NCI-H748 treated with DMSO at 0.1 percent for 48 hours (cell line): ENCODE measurements around the gene LY86.

ENCODE experiments used
- DNase-seq: peaks from one replicate; lab custom pipeline; 2025; lab: John Stamatoyannopoulos, UW

Gene LY86

DNA sequence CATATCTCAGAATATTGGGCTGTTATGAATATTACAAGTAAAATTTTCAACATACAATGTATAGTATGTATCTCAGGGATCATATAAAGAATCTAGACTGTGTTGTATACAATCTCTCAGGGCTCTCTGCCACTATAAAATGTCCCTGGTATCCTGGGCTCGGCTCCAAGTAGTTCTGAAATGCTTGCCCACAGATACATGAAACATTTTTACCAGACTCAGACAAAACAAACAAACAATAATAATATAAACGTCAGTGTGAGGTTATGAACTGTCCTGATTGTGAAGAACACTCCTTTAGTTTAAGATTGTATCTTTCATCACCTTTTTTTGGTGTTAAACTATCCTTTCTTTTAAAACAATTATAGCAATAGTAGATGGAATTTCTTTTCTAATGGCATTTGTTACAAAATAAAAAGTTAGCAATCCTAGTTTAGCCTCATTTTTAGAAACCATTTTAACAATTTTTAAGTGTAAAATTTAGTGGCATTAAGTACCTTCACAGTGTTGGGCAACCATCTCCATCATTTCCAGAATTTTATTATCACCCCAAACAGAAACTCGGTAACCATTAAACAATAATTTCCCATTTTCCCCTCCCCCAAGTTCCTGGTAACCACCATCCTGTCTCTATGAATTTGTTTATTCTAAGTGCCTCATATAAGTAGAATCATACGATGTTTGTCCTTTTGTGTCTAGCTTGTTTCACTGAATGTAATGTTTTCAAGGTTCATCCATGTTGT, 17.4 kb upstream of the LY86 start:
- no peak for DNase-seq

DNA sequence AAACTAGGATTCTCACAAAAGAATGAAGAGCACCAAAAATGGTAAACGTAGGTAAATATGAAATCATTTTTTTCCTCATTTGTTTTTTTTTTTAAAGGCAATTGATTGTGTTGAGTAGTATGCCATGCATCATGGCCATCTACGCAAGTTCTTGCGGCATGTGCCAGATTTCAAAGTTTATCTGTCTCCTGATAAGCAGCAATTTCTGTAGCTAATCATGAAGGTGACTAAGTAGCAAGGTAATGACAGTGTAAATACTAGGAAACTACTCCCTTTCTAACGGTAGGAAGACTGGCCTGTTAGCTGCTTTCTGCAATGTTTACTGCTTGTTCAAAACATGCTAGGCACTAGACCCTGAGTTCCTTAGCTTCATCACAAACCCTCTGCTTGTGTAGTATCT, 13.4 kb upstream of the LY86 start:
- DNase-seq: no peak

DNA sequence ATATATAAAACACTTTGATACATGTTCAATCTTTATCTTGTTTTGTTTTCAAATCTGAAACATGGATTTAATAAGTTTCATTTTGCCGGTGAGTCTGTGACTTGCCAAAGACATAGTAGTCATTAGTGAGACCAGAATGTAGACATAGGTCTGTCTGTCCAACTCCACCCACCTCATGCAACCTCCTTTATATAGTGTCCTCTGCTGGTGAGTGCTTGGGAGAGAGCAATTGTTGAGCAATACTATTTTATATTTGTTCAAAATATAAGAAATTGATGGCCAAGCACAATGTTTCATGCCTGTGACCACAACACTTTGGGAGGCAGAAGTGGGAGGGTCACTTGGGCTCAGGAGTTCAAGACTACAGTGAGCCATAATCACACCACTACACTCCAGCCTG, 10.8 kb upstream of the LY86 start:
- DNase-seq: no peak

DNA sequence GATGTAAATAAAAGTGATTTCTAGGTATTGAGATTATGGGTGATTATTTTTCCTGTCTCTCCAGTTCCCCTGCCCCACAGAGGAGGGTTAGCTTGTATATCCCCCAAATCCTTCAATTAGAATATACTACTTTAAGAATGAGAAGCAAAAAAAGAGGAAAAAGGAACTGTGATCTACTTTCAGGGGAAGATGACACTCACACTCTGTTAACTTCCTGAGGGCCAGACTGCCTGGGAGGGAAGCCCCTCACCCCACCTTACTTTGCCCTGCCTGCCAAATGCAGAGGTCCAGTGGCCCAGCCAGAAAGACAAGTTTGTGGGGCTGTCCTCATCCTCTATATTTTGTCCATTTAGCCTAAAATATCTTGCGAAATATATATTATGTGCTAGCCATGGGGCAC, 9.2 kb upstream of the LY86 start:
- no peak for DNase-seq

DNA sequence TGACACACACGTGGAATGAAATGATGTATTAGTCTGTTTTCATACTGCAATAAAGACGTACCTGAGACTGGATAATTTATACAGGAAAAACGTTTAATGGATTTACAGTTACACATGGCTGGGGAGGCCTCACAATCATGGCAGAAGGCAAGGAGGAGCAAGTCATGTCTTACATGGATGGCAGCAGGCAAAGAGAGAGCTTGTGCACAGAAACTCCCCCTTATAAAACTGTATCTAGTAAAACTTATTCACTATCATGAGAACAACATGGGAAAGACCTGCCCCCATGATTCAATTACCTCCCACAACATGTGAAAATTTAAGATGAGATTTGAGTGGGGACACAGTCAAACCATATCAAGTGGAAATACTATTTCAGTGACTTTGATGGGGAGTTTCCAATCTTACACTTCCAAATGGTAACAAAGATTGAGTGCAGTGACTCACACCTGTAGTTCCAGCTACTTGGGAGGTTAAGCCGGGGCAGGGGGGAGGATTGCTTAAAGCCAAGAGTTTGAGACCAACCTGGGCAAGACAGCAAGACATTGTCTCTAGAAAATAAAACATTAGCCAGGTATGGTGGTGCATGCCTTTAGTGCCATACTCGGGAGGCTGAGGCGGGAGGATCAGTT, 8.2 kb upstream of the LY86 start:
- DNase-seq: no peak

DNA sequence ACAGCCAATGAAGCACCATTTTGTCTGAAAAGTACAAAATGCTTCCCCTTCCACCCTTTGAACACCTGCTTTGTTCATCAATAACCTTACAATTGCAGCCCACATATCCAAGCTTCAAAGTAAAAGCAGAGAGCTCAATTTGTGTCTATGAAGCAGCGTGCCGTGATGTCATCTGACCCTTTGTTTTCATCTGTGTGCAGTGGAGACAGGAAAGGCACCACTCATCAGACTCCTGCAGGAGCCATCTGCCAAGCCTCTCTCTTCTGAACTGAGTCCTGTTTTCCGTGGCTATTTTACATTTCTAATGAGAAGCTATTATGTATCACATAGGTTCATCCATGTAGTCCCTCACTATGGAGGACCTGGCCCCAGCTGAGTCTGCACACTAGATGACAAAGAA, 7.5 kb upstream of the LY86 start:
- no peak for DNase-seq

DNA sequence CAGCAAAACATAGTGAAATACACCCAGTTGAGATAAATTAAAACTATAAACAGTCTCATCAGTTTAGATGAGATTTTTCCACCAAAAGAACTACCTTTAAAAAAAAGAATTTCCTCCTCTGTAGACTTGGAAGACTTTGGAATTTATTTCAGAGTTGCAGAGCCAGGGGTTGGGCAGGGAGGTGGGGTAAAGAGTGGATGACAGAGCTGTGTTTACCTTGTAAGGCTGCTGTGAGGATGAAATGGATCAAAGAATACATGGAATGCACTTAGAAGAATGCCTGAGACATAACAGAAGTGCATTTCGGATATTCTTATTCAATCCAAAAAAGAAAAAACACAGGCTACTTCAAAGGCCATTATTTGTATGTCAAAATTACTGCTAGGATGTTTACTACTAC, 6.4 kb upstream of the LY86 start:
- DNase-seq: no peak

DNA sequence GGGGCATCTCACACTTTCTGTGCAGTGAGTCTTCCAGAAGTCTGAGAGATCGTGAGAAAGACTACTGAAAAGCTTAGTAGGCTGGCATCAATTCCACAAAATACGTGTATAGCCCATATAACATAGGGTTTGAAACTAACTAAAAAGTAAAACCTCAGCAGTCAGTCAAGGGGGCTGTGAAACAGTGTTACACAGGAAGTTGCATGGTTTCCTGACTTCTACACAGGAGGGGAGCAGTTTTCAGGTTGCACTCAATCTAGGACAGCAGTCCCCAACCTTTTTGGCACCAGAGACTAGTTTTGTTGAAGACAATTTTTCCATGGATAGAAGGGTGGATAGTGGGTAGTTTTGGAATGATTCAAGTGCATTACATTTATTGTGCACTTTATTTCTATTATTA, 4.7 kb upstream of the LY86 start:
- no peak for DNase-seq

DNA sequence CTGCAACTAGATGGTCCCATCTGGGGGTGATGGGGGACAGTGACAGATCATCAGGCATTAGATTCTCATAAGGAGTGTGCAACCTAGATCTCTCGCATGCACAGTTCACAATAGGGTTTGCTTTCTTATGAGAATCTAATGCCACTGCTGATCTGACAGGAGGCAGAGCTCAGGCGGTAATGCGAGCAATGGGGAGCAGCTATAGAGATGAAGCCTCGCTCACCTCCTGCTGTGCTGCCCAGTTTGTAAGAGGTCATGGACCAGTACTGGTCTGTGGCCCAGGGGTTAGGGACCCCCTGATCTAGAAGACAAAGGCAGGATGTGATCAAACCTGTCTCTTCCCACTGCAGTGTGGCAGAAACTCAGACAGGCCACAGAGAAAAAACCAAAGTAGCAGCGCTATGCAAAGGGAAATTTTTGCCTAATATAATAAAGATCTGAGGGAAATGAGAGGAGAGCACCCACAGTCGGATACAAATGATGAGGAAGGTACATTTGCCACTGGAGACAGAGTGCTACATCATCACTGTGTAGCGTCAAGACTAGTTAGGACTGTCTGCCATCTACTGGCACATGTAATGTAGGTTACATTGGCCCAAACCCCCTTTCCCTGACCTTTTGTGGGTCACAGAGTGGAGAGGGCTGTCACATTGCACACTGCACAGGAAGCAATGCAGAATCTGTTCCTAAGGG, 4.1 kb upstream of the LY86 start:
- DNase-seq: no peak

DNA sequence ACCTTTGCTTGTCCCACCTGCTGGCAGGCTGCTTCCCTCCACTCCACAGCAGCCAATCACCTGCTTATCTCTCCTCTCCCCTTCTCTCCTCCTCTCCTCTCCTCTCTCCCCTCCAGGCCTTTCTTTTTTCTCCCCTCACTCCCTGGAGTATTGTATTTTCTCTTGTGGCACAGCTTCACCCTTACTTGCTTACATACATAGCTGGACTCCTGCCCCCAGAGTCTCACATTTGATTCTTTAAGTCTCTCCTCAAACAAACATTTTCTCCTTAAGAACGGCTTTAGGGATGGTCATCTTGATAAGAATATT, 3.6 kb upstream of the LY86 start:
- no peak for DNase-seq

DNA sequence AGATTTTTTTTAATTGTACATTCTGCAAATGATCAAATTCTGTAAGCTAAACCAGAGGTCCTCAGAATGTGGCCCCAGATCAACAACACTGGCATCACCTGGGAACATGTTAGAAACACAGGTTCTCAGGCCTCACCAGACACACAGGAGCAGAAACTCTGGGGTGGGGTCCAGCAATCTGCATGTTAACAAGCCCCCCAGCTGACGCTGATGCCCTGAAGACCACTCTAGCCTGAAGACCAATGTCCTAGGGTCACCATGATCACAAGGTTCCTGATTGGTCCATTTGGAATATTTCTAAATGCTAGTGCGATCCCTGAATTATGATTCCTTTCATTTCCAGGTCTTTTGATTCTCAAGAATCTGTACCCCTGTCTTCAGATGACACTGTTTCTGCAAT, 2.4 kb upstream of the LY86 start:
- no peak for DNase-seq

DNA sequence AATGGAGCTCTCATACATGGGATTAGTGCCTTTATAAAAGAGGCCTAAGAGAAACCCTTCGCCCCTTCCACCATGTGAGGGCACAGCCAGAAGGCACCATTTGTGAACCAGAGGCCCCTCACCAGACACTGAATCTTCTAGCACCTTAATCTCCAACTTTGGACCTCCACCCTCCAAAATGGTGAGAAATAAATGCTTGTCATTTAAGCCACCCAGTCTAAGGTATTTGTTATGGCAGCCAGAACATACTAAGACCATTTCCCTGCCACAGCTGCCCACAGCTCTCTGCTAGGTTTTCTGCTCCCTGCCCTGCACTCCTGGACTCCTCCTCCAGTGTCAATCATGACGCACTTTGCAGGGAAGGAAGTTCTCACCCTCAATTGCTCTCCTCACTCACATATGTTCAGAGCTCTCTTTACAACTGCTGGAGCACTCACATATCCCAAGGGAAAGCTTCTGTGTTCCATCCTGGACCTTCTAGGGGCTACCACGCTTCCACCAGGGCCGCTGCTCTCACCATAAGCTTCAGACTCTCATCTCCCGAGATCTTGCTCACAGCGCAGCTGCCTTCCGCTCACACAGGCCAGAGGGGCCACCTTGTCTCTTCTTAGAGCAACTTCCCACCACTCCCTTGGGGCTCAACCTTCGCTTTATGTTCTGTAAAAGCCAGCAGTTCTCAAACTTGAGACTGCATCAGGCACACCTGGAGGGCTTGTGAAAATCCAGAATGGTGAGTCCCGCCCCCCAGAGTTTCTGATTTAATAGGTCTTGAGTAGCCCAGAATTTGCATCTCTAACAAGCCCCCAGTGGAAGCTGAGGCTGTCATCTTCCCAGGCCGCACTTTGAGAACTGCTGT, 1.6 kb upstream of the LY86 start:
- DNase-seq: no peak

DNA sequence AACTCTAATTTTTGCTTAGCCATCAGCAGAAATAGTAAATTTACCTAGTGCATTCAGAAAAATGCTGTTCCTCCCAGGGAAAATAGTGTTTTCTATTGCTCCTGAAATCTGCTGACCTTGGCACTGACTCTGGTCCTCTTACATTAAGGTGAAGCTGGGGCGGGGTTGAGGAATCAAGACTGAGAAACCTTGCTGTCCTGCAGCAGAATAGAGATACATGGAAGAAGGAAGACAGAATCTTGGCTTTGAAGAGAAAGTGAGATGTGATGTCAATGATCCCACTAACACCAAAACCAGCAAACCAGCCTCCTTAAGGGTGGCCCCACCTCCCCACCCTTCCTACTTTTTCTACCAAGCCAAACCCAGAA, 840 bp upstream of the LY86 start:
- DNase-seq: no peak

DNA sequence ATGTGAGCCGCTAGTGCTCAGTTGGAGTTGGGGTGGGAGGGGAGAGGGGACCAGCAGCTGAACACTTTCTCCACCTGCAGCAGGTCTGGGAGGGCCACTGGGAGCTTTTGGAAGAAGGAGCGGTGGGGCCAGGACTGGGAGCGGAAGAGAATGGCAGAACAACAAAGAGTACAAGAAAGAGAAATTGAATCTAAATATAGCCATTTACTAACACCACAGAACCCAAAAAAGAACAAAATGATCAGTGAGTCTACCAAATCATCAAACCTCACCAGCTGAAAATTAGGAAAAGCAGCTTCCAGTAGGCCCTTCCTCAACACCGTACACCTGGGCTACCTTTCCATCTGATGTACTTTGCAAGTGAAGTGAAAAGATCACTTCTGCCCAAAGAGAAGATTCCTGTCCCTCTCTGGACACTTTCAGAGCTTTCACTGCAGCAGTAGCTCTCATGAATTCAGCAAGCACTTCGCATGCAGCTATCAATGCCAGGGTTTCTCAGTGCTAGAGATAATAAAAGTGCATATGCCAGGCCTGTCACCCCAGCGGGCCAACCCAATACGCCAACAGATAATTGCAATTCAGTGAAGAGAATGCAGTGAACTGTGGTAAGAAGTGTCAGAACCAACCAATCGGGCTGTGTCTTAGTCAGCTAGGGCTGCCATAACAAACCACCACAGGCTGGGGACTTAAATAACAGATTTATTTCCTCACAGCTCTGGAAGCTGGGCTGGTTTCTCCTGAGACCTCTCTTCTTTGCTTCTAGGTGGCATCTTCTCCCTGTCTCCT, 597 bp downstream of the LY86 start:
- no peak for DNase-seq

DNA sequence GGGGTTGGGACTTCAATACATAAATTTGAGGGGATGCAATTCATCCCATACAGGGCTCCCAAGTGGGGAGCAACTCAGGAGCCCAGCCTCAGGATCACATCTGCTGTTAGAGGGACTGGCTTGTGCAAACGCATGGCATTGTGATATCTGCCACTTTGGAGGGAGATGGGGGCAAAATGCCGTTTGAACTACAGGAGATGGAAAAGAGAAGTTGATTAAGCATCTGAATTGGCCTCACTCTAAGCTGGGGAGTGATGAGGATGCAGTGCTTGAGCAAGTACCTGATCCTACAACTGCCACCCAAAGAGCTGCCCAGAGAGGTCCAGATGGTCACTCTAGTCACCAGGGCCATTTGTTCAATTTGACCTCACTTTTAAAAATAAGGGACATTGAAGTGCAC, 2.0 kb downstream of the LY86 start:
- no peak for DNase-seq

DNA sequence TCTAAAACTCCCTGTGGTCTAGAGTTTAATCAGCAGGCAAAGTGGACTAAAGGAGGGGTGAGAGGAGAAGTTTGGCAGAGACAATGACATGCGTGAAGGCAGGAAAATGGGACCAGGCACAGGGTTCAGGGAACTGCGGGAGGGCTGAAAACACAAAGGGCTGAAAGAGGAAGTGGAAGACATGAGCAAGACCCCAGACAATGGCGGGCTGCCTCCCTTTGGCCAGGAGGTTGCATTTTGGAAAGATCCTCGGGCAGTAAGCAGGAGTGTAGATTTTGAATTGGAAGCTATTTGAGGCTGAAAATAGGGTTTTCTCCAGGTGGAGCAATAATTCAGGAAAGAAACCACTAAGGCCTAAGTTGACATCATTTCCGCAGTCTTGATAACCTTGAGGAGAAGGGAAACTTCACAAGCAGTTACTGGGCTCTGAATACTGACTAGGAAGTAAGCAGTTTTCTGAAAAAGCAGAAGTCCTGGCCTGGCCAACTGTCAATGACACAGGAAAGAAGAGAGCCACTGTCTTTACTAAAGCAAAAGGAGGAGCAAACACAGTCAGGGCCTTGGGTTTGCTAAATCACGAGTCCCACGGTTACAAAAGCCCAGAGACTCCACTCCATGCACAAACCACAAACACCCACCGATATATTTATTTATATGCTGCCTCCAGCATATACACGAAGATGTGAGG, 3.4 kb downstream of the LY86 start:
- no peak for DNase-seq

DNA sequence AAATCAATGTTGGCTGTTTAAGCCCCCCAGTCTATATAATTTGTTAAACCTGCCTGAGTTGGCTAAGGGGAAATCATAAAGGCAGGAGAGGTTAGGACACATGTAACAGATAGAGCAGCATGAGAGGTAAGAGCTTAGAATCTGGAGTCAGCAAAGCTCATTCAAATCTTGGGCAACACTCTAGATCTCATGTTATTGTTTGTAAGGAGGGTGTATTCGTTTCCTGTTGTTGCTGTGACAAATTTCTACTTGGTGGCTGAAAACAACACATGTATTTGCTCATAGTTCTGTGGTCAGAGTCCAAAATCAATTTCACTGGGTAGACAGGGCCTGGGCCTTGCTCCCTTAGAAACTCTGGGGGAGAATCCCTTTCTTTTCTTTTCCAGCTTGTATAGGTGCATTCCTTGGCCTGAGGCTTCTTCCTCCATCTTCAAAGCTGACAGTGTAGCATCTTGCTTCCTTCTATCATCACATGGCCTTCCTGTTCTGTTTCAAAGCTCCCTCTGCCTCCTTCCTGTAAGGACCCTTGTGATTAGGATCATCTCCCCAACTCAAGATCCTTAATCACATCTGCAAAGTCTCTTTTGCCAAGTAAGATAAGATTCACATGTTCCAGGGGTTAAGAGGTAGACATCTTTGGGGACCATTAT, 4.4 kb downstream of the LY86 start:
- DNase-seq: no peak

DNA sequence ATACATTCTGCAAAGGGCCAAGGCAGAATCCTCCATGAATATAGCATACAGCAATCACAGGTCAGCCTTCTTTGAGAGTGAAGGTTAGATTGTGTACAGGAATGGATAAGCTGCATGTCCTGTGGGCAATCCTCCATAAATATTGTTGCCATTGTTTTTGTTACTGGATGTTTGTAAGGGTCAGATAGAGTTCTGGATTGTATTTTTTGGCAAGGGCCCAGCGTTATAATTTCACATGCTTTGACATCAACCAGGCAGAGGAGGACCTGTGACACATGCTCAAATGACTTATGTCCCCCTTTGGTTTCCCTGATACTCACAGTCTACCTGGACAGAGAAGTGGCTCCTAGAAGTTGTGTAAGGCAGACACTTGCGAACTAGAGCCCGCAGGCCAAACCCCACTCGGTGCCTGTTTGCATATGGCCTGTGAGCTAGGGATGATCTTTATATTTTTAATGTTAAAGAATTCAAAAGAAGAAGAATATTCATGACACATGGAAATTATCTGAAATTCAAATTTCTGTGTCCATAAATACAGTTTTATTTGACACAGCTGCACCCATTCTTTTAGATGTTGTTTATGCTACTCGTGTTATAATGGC, 5.4 kb downstream of the LY86 start:
- DNase-seq: no peak

DNA sequence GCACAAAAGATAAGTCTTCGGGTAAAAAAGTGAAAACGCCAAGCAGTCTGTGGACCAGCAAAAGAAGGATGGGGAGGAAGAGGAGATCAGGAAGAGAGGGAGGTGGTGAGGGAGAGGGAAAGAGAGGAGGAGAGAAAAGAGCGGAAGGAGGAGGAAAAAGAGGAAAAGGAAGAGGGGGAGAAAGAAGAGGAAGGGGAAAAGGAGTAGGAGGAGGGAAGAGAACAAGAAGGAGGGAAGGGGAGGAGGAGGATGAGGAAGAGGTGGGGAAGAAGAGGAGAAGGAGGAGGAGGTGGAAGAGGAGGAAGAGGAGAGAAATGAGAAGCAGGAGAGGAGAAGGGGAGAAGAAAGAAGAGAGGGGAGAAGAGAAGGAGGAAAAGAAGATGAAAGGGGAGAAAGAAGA, 6.5 kb downstream of the LY86 start:
- no peak for DNase-seq

DNA sequence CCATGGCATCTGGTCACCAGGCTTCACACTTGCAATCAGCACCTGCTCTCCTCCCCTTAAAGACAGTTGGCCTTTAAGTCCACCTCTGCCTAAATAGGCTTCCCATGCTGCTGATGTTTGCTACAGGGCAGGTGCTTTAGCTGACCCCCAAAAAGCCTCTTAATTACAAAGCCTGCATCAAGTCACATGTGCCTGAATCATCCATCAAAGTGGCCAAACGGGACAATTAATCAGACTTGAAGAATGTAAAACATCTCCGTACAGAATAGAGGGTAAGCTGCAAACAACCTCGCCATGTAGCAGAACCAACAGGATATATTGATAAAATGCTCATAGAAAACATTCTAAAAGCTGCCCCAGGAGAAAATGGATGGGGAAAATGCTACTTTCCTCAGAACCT, 7.4 kb downstream of the LY86 start:
- DNase-seq: no peak
